Mesodermal cell (in vitro differentiated cells): Measurements from ENCODE around the gene UBE2L6.

ENCODE experiments used
- H3K27ac ChIP-seq: 2 replicates; pipeline ENCODE4 v1.7.0; 2013; ENCODE audit warnings: mild to moderate bottlenecking, low read depth, low read length, moderate library complexity; ENCODE audit not compliant: severe bottlenecking
- H3K36me3 ChIP-seq: 2 replicates; pipeline ENCODE4 v1.7.1; 2013; ENCODE audit warnings: mild to moderate bottlenecking, low read length, moderate library complexity; ENCODE audit not compliant: control insufficient read depth, insufficient read depth
- H3K4me1 ChIP-seq: one replicate; pipeline ENCODE4 v1.7.1; 2013; ENCODE audit warnings: mild to moderate bottlenecking, low read length; ENCODE audit not compliant: insufficient read depth, control insufficient read depth, poor library complexity, severe bottlenecking
- H3K4me3 ChIP-seq: 2 replicates; pipeline ENCODE4 v1.7.0; 2013; ENCODE audit warnings: low read length, control low read depth, mild to moderate bottlenecking; ENCODE audit not compliant: insufficient read depth, poor library complexity, severe bottlenecking; ENCODE audit errors: extremely low read depth
- H3K9me3 ChIP-seq: 2 replicates; pipeline ENCODE4 v1.7.1; 2013; ENCODE audit warnings: mild to moderate bottlenecking, low read length, moderate library complexity; ENCODE audit not compliant: control insufficient read depth
- WGBS, 2 experiments: methylation state at CpG; one replicate each; pipeline ENCODE4 v1.1.5; 2013; ENCODE audit warnings: missing lambda C conversion rate in 2 of 2; ENCODE audit not compliant: insufficient coverage in 2 of 2; 5-methylcytosine and 5-hydroxymethylcytosine counted together

UBE2L6 gene

GRCh38 chr11:57566905-57567514 is 462 bp downstream of the UBE2L6 start:
- 23 to 37% methylated on average over 7 to 11 of the region's 15 CpGs for WGBS, 2 experiments
- H3K9me3 ChIP-seq = no peaks in the 10 kb centered on the region
- peak overlapping the region; percentile 69 for H3K4me3 ChIP-seq
- H3K36me3 ChIP-seq = no peaks in the 10 kb centered on the region
- no peak overlapping the region for H3K27ac ChIP-seq
- H3K4me1 ChIP-seq = peaks cover 7% of the 10 kb centered on the region

- H3K4me3 ChIP-seq = no peak overlapping the region
- no peak overlapping the region for H3K27ac ChIP-seq
- H3K9me3 ChIP-seq = no peaks in the 10 kb centered on the region
- WGBS, 2 experiments = 90 to 94% methylated on average over 3 to 4 of the region's 4 CpGs
- H3K4me1 ChIP-seq = peaks cover 6% of the 10 kb centered on the region
- no peaks in the 10 kb centered on the region for H3K36me3 ChIP-seq
Observed at GRCh38 chr11:57566005-57566904, 1.2 kb downstream of the UBE2L6 start.

GRCh38 chr11:57562596-57562995 is 4.9 kb downstream of the UBE2L6 start:
- 45 to 69% methylated on average over 3 of the region's 4 CpGs for WGBS, 2 experiments
- Histone ChIP-seq H3K4me3 (no peak overlapping the region), H3K36me3 (peaks cover 16% of the 10 kb centered on the region), H3K9me3 (no peaks in the 10 kb centered on the region), H3K4me1 (peaks cover 5% of the 10 kb centered on the region), H3K27ac (no peak overlapping the region)

GRCh38 chr11:57560146-57560545 is 7.3 kb downstream of the UBE2L6 start:
- no peak overlapping the region for H3K27ac ChIP-seq
- H3K36me3 ChIP-seq = peaks cover 21% of the 10 kb centered on the region
- WGBS, 2 experiments = 95 to 100% methylated on average over 3 to 4 of the region's 4 CpGs
- no peaks in the 10 kb centered on the region for H3K4me1 ChIP-seq
- no peaks in the 10 kb centered on the region for H3K9me3 ChIP-seq
- H3K4me3 ChIP-seq = no peak overlapping the region

- Histone ChIP-seq H3K36me3 (peaks cover 29% of the 10 kb centered on the region), H3K9me3 (no peaks in the 10 kb centered on the region), H3K4me1 (peaks cover 11% of the 10 kb centered on the region), H3K4me3 (no peak overlapping the region), H3K27ac (no peak overlapping the region)
- WGBS, 2 experiments = 89% methylated on average over 8 of the region's 8 CpGs
Observed at GRCh38 chr11:57556041-57556440, 11.4 kb downstream of the UBE2L6 start.

- H3K27ac ChIP-seq = no peak overlapping the region
- WGBS, 2 experiments = 89 to 100% methylated on average over 1 to 2 of the region's 2 CpGs
- H3K4me1 ChIP-seq = peaks cover 11% of the 10 kb centered on the region
- no peak overlapping the region for H3K4me3 ChIP-seq
- H3K36me3 ChIP-seq = peaks cover 29% of the 10 kb centered on the region
- no peaks in the 10 kb centered on the region for H3K9me3 ChIP-seq
Observed at GRCh38 chr11:57555393-57555792, 12.1 kb downstream of the UBE2L6 start.

GRCh38 chr11:57552479-57552878 is 15.0 kb downstream of the UBE2L6 start:
- peak overlapping the region; percentile 31 for H3K27ac ChIP-seq
- peaks cover 11% of the 10 kb centered on the region for H3K4me1 ChIP-seq
- WGBS, 2 experiments = 90% methylated on average over 3 to 5 of the region's 5 CpGs
- peaks cover 16% of the 10 kb centered on the region for H3K36me3 ChIP-seq
- no peak overlapping the region for H3K4me3 ChIP-seq
- no peaks in the 10 kb centered on the region for H3K9me3 ChIP-seq

GRCh38 chr11:57551941-57552340 is 15.5 kb downstream of the UBE2L6 start:
- Histone ChIP-seq H3K27ac (no peak overlapping the region), H3K36me3 (peaks cover 14% of the 10 kb centered on the region)
- WGBS, 2 experiments = 98 to 100% methylated on average over 3 to 4 of the region's 4 CpGs

GRCh38 chr11:57549983-57550382 is 17.5 kb downstream of the UBE2L6 start:
- H3K4me3 ChIP-seq = no peak overlapping the region
- H3K4me1 ChIP-seq = peaks cover 18% of the 10 kb centered on the region
- H3K9me3 ChIP-seq = no peaks in the 10 kb centered on the region
- peaks cover 11% of the 10 kb centered on the region for H3K36me3 ChIP-seq
- 80 to 90% methylated on average over 7 of the region's 8 CpGs for WGBS, 2 experiments
- no peak overlapping the region for H3K27ac ChIP-seq

More at GRCh38 chr11:57551941-57552340, 15.5 kb downstream of the UBE2L6 start:
- Histone ChIP-seq H3K9me3 (no peaks in the 10 kb centered on the region), H3K4me1 (peaks cover 15% of the 10 kb centered on the region), H3K4me3 (no peak overlapping the region)

- no peak overlapping the region for H3K4me3 ChIP-seq
- H3K27ac ChIP-seq = no peak overlapping the region
- peaks cover 16% of the 10 kb centered on the region for H3K4me1 ChIP-seq
- peaks cover 3% of the 10 kb centered on the region for H3K36me3 ChIP-seq
- 92 to 94% methylated on average over 4 to 6 of the region's 6 CpGs for WGBS, 2 experiments
- no peaks in the 10 kb centered on the region for H3K9me3 ChIP-seq
Observed at GRCh38 chr11:57547854-57548377, 19.6 kb downstream of the UBE2L6 start.
